Activated CD4-positive, alpha-beta T cell treated with anti-CD3 and anti-CD28 coated beads, Interleukin-2, amount 10 ng/mL, durations not matched to agents 24 days and 14 days (primary cell): ENCODE measurements around the gene NR1H2. TPM values are rescaled to one million over a fixed set of nuclear protein-coding genes. Genes with fewer than 3 reads are reported as not detected.
"Not testable (repeated sequence)": the region's sequence is repeated elsewhere in the genome, so short reads cannot be mapped to it uniquely, and the experiment has no call there.

Experiments
- DNase-seq: peaks from one replicate; pipeline ENCODE4 v3.0.0; 2022
- H3K27ac Mint-ChIP-seq: one replicate; pipeline ENCODE4 v1.8.0; 2022; ENCODE audit warnings: mild to moderate bottlenecking, mixed read lengths
- H3K27me3 Mint-ChIP-seq: one replicate; pipeline ENCODE4 v1.8.0; 2022; ENCODE audit warnings: mixed read lengths
- H3K36me3 Mint-ChIP-seq: one replicate; pipeline ENCODE4 v1.8.0; 2022; ENCODE audit warnings: low read depth, mild to moderate bottlenecking, mixed read lengths
- H3K4me1 Mint-ChIP-seq: one replicate; pipeline ENCODE4 v1.8.0; 2021; ENCODE audit warnings: mixed read lengths
- H3K4me3 Mint-ChIP-seq: one replicate; pipeline ENCODE4 v1.8.0; 2022; ENCODE audit warnings: mild to moderate bottlenecking, moderate library complexity, mixed read lengths
- H3K9me3 Mint-ChIP-seq: one replicate; pipeline ENCODE4 v1.8.0; 2021; ENCODE audit warnings: mixed read lengths
- intact Hi-C: fragments of 100-400 bp; cut with micrococcal nuclease; formaldehyde crosslinking; loops from one replicate; pipeline ENCODE4 v1.15.1; 2023
- total RNA-seq: library from RNA; stranded (reverse); gene quantifications from 2 replicates; pipeline ENCODE4 v1.2.3, GENCODE V29; 2022

NR1H2 gene
- total RNA-seq, 1 donor from 2014 or later = 81.4 TPM

DNA sequence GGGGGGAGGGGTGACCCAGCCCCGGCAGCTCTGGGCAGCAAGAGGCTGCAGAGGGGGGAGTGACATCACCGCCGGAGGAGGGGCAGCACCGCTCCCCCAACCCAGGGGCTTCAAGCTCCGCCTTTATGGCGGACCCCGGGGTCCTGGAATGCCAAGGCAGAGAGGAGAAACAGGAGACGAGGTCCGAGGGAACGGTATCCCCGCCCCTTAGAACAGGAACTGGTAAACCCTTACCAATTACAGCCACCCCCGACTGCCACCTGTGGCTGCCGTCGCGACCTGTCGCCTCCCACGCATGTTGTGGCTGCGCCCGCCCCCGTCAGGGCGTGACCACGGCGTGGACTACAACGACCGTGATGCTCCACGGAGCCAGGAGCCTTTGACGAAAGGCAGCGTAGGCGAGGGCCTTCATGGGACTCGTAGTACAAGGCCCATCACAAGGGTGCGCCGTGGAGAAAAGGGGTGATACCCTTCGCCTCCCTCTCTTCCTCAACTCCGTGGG is 43.0 kb upstream of the NR1H2 start:
- H3K4me3 Mint-ChIP-seq = peak overlapping the region; percentile 83
- peaks cover 18% of the 10 kb centered on the region for H3K36me3 Mint-ChIP-seq
- peaks cover 56% of the 10 kb centered on the region for H3K4me1 Mint-ChIP-seq
- peak overlapping the region; percentile 97 for H3K27ac Mint-ChIP-seq
- peak; percentile 98 for DNase-seq
- no peaks in the 10 kb centered on the region for H3K27me3 Mint-ChIP-seq
- peaks cover 11% of the 10 kb centered on the region for H3K9me3 Mint-ChIP-seq
- intact Hi-C loops = loop anchor here (1.0 kb wide), 2 partner anchors 14 to 178 kb away; partner anchors contain the start of gene JOSD2

- peak; percentile 97 for DNase-seq
- peaks cover 11% of the 10 kb centered on the region for H3K9me3 Mint-ChIP-seq
- H3K4me3 Mint-ChIP-seq = peak overlapping the region; percentile 83
- peaks cover 18% of the 10 kb centered on the region for H3K36me3 Mint-ChIP-seq
- peak overlapping the region; percentile 97 for H3K27ac Mint-ChIP-seq
- H3K4me1 Mint-ChIP-seq = peaks cover 56% of the 10 kb centered on the region
- no peaks in the 10 kb centered on the region for H3K27me3 Mint-ChIP-seq
- intact Hi-C loops = loop anchor here (1.0 kb wide), 2 partner anchors 13 to 177 kb away; partner anchors contain the start of gene JOSD2
Observed at GRCh38 chr19:50333737-50334617, 42.3 kb upstream of the NR1H2 start.

DNA sequence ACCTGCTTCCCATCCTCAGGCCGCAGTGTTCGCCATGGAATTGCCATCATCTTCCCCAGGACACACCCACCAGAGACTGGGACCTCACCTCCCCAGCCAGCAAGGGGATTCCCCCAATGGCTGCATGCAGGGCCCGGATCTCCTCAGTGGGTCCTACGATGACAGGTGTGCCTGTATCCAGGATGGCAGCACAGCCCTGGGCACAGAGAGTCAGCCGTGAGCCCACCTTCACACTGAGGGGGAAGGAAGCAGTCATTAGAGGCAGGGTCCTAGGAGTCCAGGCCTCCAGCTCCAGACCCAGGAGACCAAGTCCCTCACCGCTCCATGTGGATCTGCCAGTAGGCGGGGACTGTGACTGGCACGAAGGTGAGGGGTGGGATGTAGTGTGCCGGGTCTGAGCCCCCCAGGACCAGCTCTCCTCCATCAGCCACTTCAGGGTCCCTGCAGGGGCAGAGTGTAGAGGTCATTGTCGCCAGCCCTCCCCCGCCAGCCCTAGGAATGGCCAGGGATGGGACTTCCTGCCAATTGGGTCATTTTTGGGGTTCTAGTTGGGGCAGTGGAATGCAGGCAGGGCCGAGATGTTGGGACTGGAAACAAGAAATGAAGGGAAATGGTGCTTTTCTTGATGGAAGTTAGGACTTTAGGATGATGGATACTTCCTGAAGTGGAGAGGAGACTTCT is 41.4 kb upstream of the NR1H2 start:
- Mint-ChIP-seq H3K27ac (peak overlapping the region; percentile 77), H3K4me1 (peaks cover 50% of the 10 kb centered on the region), H3K9me3 (peaks cover 11% of the 10 kb centered on the region), H3K36me3 (peaks cover 18% of the 10 kb centered on the region), H3K4me3 (peak overlapping the region; percentile 83), H3K27me3 (no peaks in the 10 kb centered on the region)
- intact Hi-C loops = no loop called here
- no peak for DNase-seq

- H3K4me3 Mint-ChIP-seq, H3K27me3 Mint-ChIP-seq, H3K27ac Mint-ChIP-seq, intact Hi-C loops, DNase-seq: not testable (repeated sequence)
- peaks cover 35% of the 10 kb centered on the region for H3K4me1 Mint-ChIP-seq
- peaks cover 14% of the 10 kb centered on the region for H3K9me3 Mint-ChIP-seq
- peaks cover 22% of the 10 kb centered on the region for H3K36me3 Mint-ChIP-seq
Observed at GRCh38 chr19:50337031-50337430, 39.2 kb upstream of the NR1H2 start.

GRCh38 chr19:50340331-50340730 is 35.9 kb upstream of the NR1H2 start:
- no peak for DNase-seq
- Mint-ChIP-seq H3K4me1 (peaks cover 16% of the 10 kb centered on the region), H3K36me3 (peaks cover 19% of the 10 kb centered on the region), H3K27me3 (no peaks in the 10 kb centered on the region), H3K27ac (peak overlapping the region; percentile 45), H3K4me3 (no peak overlapping the region), H3K9me3 (peaks cover 12% of the 10 kb centered on the region)
- intact Hi-C loops = no loop called here

DNA sequence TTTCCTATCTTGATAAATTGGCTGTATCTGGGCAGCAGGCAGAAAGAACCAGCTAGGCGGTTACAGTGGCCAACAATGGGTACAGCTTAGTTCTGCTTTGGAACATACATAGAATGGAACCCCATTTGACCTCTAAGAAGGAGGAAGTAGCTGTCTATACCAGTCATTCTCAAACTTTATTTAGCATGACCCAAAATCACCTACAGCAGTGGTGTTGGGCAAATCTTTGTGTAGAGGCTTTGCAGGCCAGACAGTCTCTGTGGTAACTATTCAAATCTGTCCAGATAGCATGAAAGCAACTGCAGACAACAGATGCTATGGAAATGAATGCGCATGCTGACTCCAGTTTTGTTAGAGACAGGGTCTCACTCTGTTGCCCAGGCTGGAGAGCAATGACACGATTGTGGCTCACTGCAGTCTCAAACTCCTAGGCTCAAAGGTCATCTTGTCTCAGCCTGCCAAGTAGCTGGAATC is 35.1 kb upstream of the NR1H2 start:
- no peak overlapping the region for H3K4me3 Mint-ChIP-seq
- H3K9me3 Mint-ChIP-seq = peaks cover 6% of the 10 kb centered on the region
- H3K36me3 Mint-ChIP-seq = peaks cover 16% of the 10 kb centered on the region
- no peak for DNase-seq
- no peak overlapping the region for H3K27ac Mint-ChIP-seq
- peaks cover 12% of the 10 kb centered on the region for H3K4me1 Mint-ChIP-seq
- no peaks in the 10 kb centered on the region for H3K27me3 Mint-ChIP-seq
- intact Hi-C loops = no loop called here

- H3K27ac Mint-ChIP-seq = peak overlapping the region; percentile 70
- peaks cover 14% of the 10 kb centered on the region for H3K36me3 Mint-ChIP-seq
- H3K9me3 Mint-ChIP-seq = peaks cover 6% of the 10 kb centered on the region
- intact Hi-C loops = no loop called here
- peaks cover 27% of the 10 kb centered on the region for H3K4me1 Mint-ChIP-seq
- H3K4me3 Mint-ChIP-seq = peak overlapping the region; percentile 39
- no peak for DNase-seq
- no peaks in the 10 kb centered on the region for H3K27me3 Mint-ChIP-seq
Observed at GRCh38 chr19:50344661-50345318, 31.5 kb upstream of the NR1H2 start.

- H3K27ac Mint-ChIP-seq = peak overlapping the region; percentile 88
- H3K4me1 Mint-ChIP-seq = peaks cover 27% of the 10 kb centered on the region
- intact Hi-C loops = loop anchor here (1.0 kb wide), 2 partner anchors 14 to 17 kb away; no protein-coding TSS in a partner anchor
- not testable (repeated sequence) for H3K9me3 Mint-ChIP-seq, H3K36me3 Mint-ChIP-seq, H3K27me3 Mint-ChIP-seq
- H3K4me3 Mint-ChIP-seq = peak overlapping the region; percentile 66
- DNase-seq = peak; percentile 72
Observed at GRCh38 chr19:50347089-50347581, 29.1 kb upstream of the NR1H2 start.

- no peak overlapping the region for H3K4me3 Mint-ChIP-seq
- no peak overlapping the region for H3K27ac Mint-ChIP-seq
Observed at GRCh38 chr19:50349277-50350057, 26.8 kb upstream of the NR1H2 start.

DNA sequence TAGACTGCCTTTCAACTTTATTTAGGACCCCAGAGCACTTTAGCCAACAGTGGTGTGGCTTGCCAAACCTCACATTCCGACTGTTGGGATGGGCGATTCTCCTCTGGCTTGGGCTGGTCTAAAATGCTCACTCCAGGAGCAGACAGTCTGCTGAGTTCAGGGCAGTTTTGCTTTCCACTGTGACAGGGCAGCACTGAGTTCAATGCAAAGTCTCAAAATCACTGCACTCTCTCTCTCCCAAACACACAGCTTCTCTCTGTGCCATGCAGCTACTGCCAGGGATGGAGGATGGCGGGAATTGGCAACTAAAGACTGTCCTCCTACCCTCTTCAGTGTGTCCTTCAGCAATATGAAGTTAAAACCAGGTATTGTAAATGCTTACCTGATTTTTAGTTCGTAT is 24.0 kb upstream of the NR1H2 start:
- no peak for DNase-seq
- Mint-ChIP-seq H3K4me1 (peaks cover 11% of the 10 kb centered on the region), H3K9me3 (no peaks in the 10 kb centered on the region), H3K36me3 (no peaks in the 10 kb centered on the region), H3K27ac (no peak overlapping the region), H3K27me3 (no peaks in the 10 kb centered on the region), H3K4me3 (no peak overlapping the region)
- intact Hi-C loops = no loop called here

More at GRCh38 chr19:50349277-50350057, 26.8 kb upstream of the NR1H2 start:
- Mint-ChIP-seq H3K4me1 (peaks cover 23% of the 10 kb centered on the region), H3K9me3 (peaks cover 3% of the 10 kb centered on the region), H3K36me3 (peaks cover 5% of the 10 kb centered on the region), H3K27me3 (no peaks in the 10 kb centered on the region)
- no peak for DNase-seq
- intact Hi-C loops = no loop called here

DNA sequence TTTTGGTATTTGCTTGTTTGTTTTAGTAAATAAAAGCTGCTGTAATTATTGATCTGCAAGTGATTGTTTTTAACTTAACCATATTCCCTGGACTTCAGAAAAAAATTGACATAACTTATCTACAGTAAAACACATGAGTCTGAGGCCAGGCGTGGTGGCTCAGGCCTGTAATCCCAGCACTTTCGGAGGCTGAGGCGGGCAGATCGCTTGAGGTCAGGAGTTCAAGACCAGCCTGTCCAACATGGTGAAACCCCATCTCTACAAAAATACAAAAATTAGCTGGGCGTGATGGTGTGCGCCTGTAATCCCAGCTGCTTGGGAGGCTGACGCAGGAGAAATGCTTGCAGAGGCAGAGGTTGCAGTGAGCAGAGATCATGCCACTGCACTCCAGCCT is 22.8 kb upstream of the NR1H2 start:
- peaks cover 11% of the 10 kb centered on the region for H3K4me1 Mint-ChIP-seq
- H3K27ac Mint-ChIP-seq, H3K36me3 Mint-ChIP-seq, H3K9me3 Mint-ChIP-seq, H3K27me3 Mint-ChIP-seq, intact Hi-C loops, H3K4me3 Mint-ChIP-seq, DNase-seq: not testable (repeated sequence)

DNA sequence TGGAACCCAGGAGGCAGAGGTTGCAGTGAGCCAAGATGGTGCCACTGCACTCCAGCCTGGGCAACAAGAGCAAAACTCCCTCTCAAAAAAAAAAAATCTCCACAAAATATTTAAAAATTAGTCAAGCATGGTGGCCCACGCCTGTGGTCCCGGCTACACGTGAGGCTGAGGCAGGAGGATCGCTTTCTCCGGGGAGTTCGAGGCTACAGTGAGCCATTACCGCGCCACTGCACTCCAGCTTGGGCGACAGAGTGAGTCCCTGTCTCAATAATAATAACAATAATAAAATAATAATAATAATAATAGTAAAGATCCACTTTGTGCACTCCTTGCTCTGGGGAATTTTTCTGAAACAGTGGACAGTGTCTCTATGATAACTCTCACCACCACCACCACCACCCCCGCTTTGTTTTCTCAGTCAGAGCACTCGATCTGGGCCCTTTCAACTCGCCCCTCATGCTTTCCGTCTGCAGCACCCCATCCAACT is 19.5 kb upstream of the NR1H2 start:
- Mint-ChIP-seq H3K4me3 (no peak overlapping the region), H3K27me3 (no peaks in the 10 kb centered on the region), H3K36me3 (peaks cover 21% of the 10 kb centered on the region), H3K27ac (peak overlapping the region; percentile 95), H3K4me1 (peaks cover 41% of the 10 kb centered on the region), H3K9me3 (peaks cover 8% of the 10 kb centered on the region)
- no peak for DNase-seq
- intact Hi-C loops = loop anchor here (1.0 to 5.0 kb wide), 8 partner anchors 20 to 201 kb away; partner anchors contain the start of genes EMC10, GARIN5A, MYBPC2 and NR1H2
